Activated CD4-positive, alpha-beta T cell treated with anti-CD3 and anti-CD28 coated beads, Interleukin-10, Interleukin-2, amounts not matched to agents 100 ng/mL and 50 ng/mL, durations not matched to agents 16 hours and 8 hours (primary cell): Measurements from ENCODE around the gene TSHZ2.
"Not testable (repeated sequence)": the region's sequence is repeated elsewhere in the genome, so short reads cannot be mapped to it uniquely, and the experiment has no call there.

Experiments
- DNase-seq: peaks from one replicate; pipeline ENCODE4 v3.0.0-alpha.2; 2020

TSHZ2 gene

GRCh38 chr20:53365076-53365475, 392.9 kb downstream of the TSHZ2 start:
- DNase-seq = no peak

GRCh38 chr20:53365539-53366075, 393.4 kb downstream of the TSHZ2 start:
- DNase-seq = no peak

GRCh38 chr20:53366928-53367327, 394.8 kb downstream of the TSHZ2 start:
- not testable (repeated sequence) for DNase-seq

DNA sequence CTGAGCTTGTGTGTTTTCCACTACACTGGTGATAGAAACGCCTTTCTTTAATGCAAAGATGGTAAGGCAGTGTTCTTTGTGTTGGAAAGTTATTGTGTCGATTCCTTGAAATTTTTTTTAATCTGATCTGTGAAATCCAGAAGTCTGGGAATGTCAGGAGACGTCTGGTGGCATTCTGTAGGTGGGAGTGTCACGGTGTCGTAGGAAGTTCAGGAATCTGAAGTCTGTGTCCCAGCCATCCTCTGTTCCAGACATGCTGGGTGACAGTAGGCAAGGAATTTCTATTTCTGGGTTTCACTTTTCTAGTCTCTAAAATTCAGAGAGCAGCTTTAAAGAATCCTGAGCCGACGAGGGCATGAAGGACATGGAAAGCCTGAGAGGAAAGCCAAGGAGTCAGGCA, 397.7 kb downstream of the TSHZ2 start:
- DNase-seq = no peak

DNA sequence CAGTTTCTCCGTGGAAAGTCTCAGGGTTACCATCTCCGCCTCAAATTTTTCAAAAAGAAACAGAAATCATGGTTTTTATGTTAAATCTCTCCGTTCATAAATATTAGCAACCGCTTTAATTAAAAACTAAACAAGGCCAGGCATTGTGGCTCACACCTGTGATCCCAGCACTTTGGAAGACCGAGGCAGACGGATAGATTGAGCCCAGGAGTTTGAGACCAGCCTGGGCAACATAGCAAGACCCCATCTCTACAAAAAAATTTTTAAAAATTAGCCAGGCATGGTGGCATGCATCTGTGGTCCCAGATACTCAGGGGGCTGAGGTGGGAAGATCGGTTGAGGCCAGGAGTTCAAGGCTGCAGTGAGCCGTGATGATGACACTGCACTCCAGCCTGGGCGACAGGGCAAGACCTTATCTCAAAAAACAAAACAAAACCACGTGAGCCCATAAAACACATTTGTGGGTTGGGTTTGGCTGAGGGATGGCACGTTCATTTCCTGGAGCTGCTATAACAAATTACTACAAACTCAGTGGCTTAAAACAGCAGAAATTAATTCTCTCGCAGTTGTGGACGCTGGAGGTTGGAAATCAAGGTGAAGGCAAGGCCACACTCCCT, 398.3 kb downstream of the TSHZ2 start:
- no peak for DNase-seq

- no peak for DNase-seq
These were observed 399.1 kb downstream of the TSHZ2 start for GRCh38 chr20:53371216-53371615.

GRCh38 chr20:53376021-53376420, 403.9 kb downstream of the TSHZ2 start:
- DNase-seq = no peak

DNA sequence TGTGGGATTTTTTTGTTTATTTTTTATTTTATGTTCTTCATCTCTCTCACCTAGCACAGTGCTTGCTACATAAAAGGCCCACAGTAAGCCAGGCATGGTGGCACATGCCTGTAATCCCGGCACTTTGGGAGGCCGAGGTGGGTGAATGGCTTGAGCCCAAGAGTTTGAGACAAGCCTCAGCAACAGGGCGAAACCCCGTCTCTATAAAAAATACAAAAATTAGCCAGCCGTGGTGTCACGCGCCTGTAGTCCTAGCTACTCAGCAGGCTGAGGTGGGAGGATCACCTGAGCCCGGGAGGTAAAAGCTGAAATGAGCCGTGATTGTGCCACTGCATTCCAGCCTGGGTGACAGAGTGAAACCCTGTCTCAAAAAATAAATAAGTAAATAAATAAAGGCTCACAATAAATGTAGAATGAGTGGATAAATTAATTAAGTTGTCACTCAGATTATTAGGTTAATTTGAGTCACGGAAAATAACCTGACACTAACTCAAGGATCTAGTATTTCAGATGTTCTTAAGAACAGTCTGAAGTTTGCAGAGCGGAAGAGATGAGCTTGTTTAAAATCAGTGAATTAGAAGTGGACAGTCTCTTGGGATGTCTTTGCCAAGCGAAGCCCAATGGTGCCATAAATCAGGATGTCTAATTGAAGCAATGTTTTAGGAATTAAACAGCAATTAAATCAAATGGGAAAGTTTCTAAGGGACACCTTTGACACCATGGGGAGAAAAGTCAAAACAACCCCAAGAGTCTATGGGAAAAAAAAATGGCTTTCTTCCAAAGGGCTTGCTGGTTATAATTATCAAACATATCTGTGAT, 407.1 kb downstream of the TSHZ2 start:
- DNase-seq = no peak

- DNase-seq = no peak
These were observed 407.6 kb downstream of the TSHZ2 start for GRCh38 chr20:53379833-53380120.

DNA sequence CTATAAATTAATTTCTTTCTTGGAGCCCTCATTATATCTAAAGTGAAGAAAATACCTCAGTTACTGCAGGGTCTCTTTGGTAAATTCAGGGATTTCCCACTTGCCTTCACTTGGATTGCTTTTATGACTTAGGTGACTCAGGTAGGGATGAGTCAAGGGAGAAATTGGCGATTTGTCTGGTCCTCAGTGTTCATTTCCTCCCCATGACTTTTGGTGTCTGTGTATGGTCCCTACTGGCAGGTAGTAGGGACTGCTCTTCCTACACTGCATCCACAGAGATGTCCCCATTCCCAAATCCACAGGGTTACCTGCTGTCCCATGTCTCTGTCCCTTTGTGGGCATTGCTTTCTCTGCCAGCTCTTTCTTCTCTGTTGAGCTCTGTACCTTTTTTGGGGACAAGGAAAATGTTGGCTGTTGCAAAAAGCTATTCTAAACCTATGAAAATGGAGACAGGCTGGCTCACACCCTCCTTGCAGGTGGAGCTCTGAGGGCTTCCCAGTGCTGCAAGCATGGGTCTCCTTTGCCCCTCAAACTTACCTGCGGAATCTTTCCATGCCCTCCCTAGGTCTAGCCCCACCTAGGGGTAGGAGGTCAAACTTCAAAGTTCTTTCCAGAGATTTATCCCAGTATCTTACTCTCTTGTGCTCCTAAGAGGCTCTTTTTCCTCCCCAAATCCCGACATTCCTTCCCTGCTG, 409.6 kb downstream of the TSHZ2 start:
- no peak for DNase-seq

GRCh38 chr20:53382263-53382844, 410.2 kb downstream of the TSHZ2 start:
- no peak for DNase-seq

DNA sequence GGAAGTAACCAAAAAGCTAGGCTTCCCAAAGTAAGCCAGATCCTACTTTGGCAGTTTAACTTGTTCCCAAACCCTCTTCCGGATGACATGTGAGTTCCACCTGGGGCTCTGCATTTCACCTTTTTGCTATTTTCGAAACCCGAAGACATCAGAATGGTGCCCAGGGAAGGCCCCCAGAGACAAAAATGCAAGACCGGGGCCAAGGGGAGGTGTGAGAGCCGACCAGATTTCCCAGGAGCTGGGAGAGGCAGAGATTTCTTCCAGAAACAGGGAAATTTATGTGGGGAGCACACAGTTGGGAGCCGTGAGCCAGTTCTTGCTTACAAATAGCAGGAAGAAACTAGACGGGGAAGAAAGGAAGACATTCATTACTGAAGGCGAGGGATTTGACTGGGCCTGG, 411.8 kb downstream of the TSHZ2 start:
- DNase-seq = no peak

DNA sequence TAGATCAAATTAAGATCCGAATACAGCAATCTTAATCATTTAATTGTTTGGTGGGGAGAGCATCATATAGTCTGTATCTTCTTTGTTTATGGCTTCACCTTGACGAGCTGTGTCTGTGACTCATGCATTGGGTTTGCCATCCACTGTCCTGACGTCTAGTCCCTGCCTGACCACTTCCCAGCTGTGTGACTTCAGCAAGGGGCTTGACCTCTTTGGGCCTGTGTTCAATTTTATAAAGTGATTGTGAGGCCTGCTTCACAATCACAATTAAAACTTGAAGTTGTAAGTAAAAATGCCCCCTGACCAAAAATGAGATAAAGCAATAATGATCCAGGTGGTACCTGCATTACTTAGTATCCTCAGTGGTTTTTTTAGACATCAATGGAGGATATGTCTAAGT, 412.2 kb downstream of the TSHZ2 start:
- no peak for DNase-seq

DNA sequence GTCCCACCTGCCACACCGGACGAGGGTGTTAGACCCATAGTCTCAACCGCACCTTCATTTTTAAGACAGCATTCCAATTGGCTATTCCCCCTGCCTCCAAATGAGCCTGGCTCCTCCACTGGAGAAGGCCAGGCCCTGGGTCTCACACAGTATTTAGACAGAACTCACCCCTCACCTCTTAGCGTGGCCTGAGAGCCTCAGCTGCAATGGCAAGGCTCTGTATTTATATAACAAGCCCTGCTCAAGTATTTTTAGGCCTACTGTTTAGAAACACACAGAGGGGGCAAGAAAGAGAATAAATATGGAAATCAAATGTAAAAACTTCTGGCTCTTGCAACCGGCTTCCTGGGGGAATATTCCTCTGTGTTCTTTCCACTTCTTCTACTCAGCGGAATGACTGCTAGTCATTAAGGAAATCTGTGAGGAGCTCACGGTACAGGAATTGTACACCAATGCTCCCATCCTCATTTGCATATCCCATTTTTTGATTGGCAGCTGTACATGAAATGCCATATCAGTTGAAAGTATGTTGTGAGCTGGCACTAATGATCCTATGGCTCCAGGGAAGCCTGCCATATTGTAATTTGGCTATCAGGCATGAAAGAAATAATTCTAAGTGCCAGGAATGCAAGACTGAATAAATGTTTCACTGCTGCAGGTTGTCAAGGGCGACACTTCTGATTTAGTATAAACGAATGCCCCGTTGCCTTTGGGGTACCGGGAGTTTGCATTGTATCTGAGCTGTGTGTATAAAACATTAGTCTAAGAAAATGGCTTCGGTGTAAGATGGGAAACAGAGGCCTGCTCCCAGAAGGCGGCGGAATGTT, 414.0 kb downstream of the TSHZ2 start:
- no peak for DNase-seq

DNA sequence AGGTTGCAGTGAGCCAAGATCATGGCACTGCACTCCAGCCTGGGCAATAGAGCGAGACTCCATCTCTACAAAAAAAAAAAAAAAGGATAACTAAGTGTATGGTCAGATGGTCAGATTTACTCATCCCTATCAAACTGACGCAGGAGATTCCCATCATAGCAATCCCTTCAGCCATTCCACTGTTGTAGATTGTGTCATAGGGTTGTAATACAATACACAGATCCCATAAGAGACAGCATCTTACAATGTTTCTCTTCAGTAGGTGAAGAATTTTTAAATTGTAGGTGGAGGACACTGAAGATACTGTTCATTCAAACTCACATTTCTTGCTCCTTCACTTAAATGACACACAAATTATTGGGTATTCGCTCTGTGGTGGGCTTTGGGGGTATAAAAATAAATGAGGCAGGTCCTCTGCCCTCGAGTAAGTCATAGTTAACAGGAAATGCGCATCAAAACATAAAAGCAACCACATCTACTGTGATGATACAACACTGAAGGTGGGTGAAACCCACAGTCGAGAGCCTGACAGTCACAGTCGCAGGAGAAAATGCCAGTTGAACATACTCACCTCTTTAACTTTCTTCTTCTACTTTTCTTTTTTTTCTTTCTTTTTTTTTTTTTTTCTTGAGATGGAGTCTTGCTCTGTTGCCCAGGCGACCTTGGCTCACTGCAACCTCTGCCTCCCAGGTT, 416.0 kb downstream of the TSHZ2 start:
- peak; percentile 49 for DNase-seq

DNA sequence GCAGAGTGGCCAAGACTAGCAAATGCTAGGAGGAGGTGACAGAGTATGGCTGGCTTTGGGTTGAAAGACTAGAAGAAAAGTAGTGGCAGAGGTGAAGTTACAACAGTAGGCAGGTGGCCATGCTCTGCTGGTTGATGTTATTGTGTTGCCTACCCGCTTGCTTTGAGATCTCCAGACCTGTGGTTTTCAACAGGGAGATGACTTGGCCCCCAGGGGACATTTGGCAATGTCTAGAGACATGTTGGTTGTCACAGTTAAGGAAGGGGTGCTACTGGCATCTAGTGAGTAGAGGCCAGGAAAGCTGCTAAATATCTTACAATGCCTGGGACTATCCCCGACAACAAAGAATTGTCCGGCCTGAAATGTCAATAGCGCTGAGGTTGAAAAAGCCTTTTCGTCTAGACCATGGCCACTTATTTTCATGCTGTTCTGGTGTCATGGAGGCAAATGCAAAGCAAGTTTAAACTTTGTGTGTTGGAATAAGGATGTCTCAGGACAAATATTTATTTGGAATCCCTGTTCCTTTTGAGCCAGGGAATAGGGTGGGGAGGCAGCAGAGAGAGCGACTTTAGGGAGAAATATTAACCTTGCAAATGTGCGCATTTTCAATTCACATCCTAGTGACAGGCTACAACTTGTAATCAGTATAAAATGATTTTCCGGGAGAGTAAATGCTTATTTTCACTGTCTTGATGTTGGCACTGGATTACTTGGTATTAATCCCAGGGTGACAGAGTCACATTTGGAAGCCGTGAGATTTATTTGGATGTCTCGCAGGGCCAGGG, 417.6 kb downstream of the TSHZ2 start:
- no peak for DNase-seq

GRCh38 chr20:53390770-53391169, 418.6 kb downstream of the TSHZ2 start:
- DNase-seq = no peak

- DNase-seq = no peak
These were observed 422.3 kb downstream of the TSHZ2 start for GRCh38 chr20:53394433-53394832.

GRCh38 chr20:53395188-53395923, 423.2 kb downstream of the TSHZ2 start:
- no peak for DNase-seq

DNA sequence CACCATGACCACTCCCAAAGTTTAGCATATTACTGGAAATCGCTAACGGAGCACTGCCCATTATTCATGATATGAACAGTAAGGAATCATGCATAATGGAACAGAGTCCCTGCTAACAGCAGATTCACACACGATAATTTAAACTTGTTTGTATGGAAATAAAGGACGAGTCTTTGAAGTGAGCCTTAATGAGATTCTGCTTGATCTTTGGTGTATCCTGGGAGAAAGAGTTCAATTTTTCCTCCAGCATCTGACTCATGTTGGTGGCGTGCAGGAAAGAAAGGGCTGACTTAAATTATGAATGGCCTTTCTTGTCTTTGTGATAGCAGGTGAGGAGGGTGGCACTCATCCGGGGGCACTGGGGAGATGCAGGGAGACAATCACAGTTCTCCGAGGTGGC, 426.9 kb downstream of the TSHZ2 start:
- no peak for DNase-seq
